Muscle layer of colon (tissue), 2 donors: ENCODE measurements around the gene PPP1R1C.
"Not testable (repeated sequence)": the region's sequence is repeated elsewhere in the genome, so short reads cannot be mapped to it uniquely, and the experiment has no call there.

Source experiments
- H3K27ac ChIP-seq: one replicate; pipeline ENCODE4 v1.7.0; 2013; ENCODE audit warnings: low read depth, mild to moderate bottlenecking, low read length, moderate library complexity
- H3K27me3 ChIP-seq, 2 donors: one replicate each; pipeline ENCODE4 v1.7.0; 2013; ENCODE audit warnings: low read length in 2 of 2, mild to moderate bottlenecking in 2 of 2; ENCODE audit not compliant: insufficient read depth in 2 of 2, control insufficient read depth in 1 of 2
- H3K36me3 ChIP-seq: one replicate; pipeline ENCODE4 v1.7.0; 2013; ENCODE audit warnings: mild to moderate bottlenecking, low read length; ENCODE audit not compliant: insufficient read depth
- H3K4me1 ChIP-seq: one replicate; pipeline ENCODE4 v1.7.0; 2013; ENCODE audit warnings: mild to moderate bottlenecking, low read length; ENCODE audit not compliant: insufficient read depth
- H3K4me3 ChIP-seq, 2 donors: one replicate each; pipeline ENCODE4 v1.7.0; 2013; ENCODE audit warnings: low read length in 2 of 2, low read depth in 1 of 2, mild to moderate bottlenecking in 1 of 2, moderate library complexity in 1 of 2
- H3K9ac ChIP-seq: one replicate; pipeline ENCODE4 v1.7.0; 2013; ENCODE audit warnings: low read length
- H3K9me3 ChIP-seq: one replicate; pipeline ENCODE4 v1.7.0; 2013; ENCODE audit warnings: mild to moderate bottlenecking, low read length
- donor health status: abdominal sarcoma.
- donor health status: Adenocarcinoma of cecum.

The PPP1R1C gene

GRCh38 chr2:182023235-182023634 is 37.6 kb downstream of the PPP1R1C start:
- H3K9ac ChIP-seq, result no peak overlapping the region
- no peaks in the 10 kb centered on the region for H3K4me1 ChIP-seq
- no peak overlapping the region for H3K4me3 ChIP-seq
- no peaks in the 10 kb centered on the region for H3K9me3 ChIP-seq
- no peaks in the 10 kb centered on the region for H3K36me3 ChIP-seq
- H3K27me3 ChIP-seq, result no peaks in the 10 kb centered on the region
- H3K27ac ChIP-seq, result no peak overlapping the region

GRCh38 chr2:182030875-182031274 is 45.2 kb downstream of the PPP1R1C start:
- H3K4me1 ChIP-seq, H3K27me3 ChIP-seq, H3K9me3 ChIP-seq, H3K36me3 ChIP-seq, H3K27ac ChIP-seq, H3K4me3 ChIP-seq, H3K9ac ChIP-seq: not testable (repeated sequence)

GRCh38 chr2:182031956-182032355 is 46.3 kb downstream of the PPP1R1C start:
- H3K4me3 ChIP-seq, result no peak overlapping the region
- H3K9me3 ChIP-seq, result no peaks in the 10 kb centered on the region
- no peak overlapping the region for H3K9ac ChIP-seq
- no peaks in the 10 kb centered on the region for H3K4me1 ChIP-seq
- no peak overlapping the region for H3K27ac ChIP-seq
- no peaks in the 10 kb centered on the region for H3K27me3 ChIP-seq
- no peaks in the 10 kb centered on the region for H3K36me3 ChIP-seq

GRCh38 chr2:182033449-182033848 is 47.8 kb downstream of the PPP1R1C start:
- H3K9me3 ChIP-seq, result no peaks in the 10 kb centered on the region
- H3K4me3 ChIP-seq, result no peak overlapping the region
- no peak overlapping the region for H3K9ac ChIP-seq
- H3K27me3 ChIP-seq, result no peaks in the 10 kb centered on the region
- no peak overlapping the region for H3K27ac ChIP-seq
- no peaks in the 10 kb centered on the region for H3K4me1 ChIP-seq
- no peaks in the 10 kb centered on the region for H3K36me3 ChIP-seq

DNA sequence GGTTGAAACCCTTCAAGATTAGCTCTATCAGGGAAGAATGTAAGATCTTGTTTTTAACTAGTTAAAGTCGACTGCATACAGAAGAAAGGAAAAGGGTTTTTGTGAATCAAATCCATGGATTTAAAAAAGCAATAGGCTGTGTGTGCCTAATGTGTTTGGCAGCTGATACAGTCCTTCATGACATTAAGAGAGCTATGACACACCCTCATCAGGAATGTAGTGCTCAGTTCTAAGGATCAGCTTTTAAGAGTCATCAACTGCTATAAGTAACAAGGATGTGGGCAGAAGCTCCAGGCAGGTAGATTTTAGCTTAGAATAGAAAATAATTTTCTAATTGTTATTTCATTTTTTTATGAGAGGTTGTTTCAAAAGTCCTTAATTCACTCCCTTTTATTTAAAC is 52.9 kb downstream of the PPP1R1C start:
- no peaks in the 10 kb centered on the region for H3K9me3 ChIP-seq
- no peak overlapping the region for H3K4me3 ChIP-seq
- H3K36me3 ChIP-seq, result no peaks in the 10 kb centered on the region
- H3K27ac ChIP-seq, result no peak overlapping the region
- H3K9ac ChIP-seq, result no peak overlapping the region
- H3K27me3 ChIP-seq, result no peaks in the 10 kb centered on the region
- H3K4me1 ChIP-seq, result no peaks in the 10 kb centered on the region

DNA sequence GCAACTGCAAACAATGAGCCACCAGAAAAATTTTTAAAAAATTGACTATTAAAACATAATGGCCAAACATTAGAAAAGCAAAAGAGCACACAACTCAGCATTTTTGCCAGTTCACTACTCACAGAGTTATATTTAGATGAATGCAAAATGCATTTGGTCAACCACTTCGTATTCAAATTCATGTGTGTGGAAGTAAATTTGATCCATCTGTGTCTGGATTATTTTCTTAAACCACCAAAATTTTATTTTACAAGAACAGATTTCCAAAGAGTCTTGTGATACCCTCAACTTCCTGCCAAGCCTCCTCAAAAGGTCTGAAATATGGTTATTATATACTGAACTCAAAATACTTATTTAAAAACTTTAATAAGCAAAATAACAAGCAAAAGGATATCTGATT is 57.4 kb downstream of the PPP1R1C start:
- H3K27ac ChIP-seq, result no peak overlapping the region
- no peaks in the 10 kb centered on the region for H3K36me3 ChIP-seq
- no peaks in the 10 kb centered on the region for H3K4me1 ChIP-seq
- no peaks in the 10 kb centered on the region for H3K27me3 ChIP-seq
- no peak overlapping the region for H3K4me3 ChIP-seq
- no peak overlapping the region for H3K9ac ChIP-seq
- H3K9me3 ChIP-seq, result no peaks in the 10 kb centered on the region

DNA sequence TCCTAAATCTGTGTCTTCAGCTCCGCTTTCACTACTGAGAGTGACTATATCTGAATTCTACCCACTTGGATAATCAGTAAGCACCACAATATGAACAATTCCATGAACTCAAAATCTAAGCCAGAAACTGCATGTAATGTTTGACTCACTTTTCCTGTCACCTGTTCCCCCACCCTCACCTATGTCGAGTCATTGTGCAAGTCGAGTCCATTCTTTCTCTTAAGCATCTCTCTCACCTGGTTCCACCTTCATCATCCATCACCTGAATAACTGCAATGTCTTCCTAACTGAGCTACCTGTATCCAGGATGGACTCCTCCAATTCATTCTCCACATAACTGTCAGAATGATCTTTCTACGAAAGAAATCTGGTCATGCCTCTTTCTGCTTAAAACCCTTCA is 58.2 kb downstream of the PPP1R1C start:
- H3K27ac ChIP-seq, result no peak overlapping the region
- no peaks in the 10 kb centered on the region for H3K9me3 ChIP-seq

GRCh38 chr2:182047544-182047943 is 61.9 kb downstream of the PPP1R1C start:
- Histone ChIP-seq H3K9ac (no peak overlapping the region), H3K4me1 (peaks cover 12% of the 10 kb centered on the region), H3K27ac (no peak overlapping the region), H3K9me3 (no peaks in the 10 kb centered on the region), H3K4me3 (no peak overlapping the region), H3K36me3 (no peaks in the 10 kb centered on the region), H3K27me3 (no peaks in the 10 kb centered on the region)

More for the DNA sequence above, 58.2 kb downstream of the PPP1R1C start:
- no peak overlapping the region for H3K4me3 ChIP-seq
- H3K4me1 ChIP-seq, result peaks cover 3% of the 10 kb centered on the region
- H3K27me3 ChIP-seq, result no peaks in the 10 kb centered on the region
- H3K36me3 ChIP-seq, result no peaks in the 10 kb centered on the region
- no peak overlapping the region for H3K9ac ChIP-seq

GRCh38 chr2:182048088-182048487 is 62.4 kb downstream of the PPP1R1C start:
- Histone ChIP-seq H3K9me3 (no peaks in the 10 kb centered on the region), H3K4me3 (no peak overlapping the region), H3K4me1 (peaks cover 12% of the 10 kb centered on the region), H3K27me3 (no peaks in the 10 kb centered on the region), H3K36me3 (no peaks in the 10 kb centered on the region), H3K9ac (no peak overlapping the region), H3K27ac (no peak overlapping the region)

DNA sequence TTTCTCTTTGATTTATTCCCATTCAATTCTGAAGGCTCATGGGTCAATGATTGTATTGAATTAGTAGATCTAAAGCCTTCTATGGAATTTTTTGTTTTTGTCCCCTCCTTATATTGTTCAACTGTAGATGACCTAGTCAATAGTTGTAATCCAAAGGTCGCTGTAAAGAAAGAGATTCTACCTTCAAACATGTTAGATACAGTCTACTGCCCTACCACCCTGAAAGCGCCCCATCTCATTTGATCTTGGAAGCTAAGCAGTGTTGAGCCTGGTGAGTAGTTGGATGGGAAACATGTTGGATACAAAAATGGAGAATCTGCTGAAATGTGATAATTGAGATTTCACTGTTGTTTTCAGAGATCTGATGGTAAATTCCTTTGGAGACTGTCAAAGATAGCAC is 63.0 kb downstream of the PPP1R1C start:
- H3K9ac ChIP-seq, result no peak overlapping the region
- no peak overlapping the region for H3K27ac ChIP-seq
- H3K4me3 ChIP-seq, result no peak overlapping the region
- H3K9me3 ChIP-seq, result no peaks in the 10 kb centered on the region
- no peaks in the 10 kb centered on the region for H3K27me3 ChIP-seq
- H3K36me3 ChIP-seq, result no peaks in the 10 kb centered on the region
- peaks cover 12% of the 10 kb centered on the region for H3K4me1 ChIP-seq

- H3K4me3 ChIP-seq, result no peak overlapping the region
- peaks cover 12% of the 10 kb centered on the region for H3K4me1 ChIP-seq
- no peak overlapping the region for H3K27ac ChIP-seq
- H3K9me3 ChIP-seq, result no peaks in the 10 kb centered on the region
- no peaks in the 10 kb centered on the region for H3K36me3 ChIP-seq
- H3K27me3 ChIP-seq, result no peaks in the 10 kb centered on the region
- H3K9ac ChIP-seq, result no peak overlapping the region
Measured at GRCh38 chr2:182049372-182050148, 63.9 kb downstream of the PPP1R1C start.
